HEK293 (cell line): ENCODE results near the gene CCSER2.

Experiments used
- CTCF ChIA-PET: fragments of 350-600 bp; formaldehyde crosslinking; extraction: SDS; loops from one replicate; lab custom pipeline; 2021; ENCODE audit warnings: antibody characterized with exemption; lab: Yijun Ruan, JAX
- POLR2A ChIA-PET: fragments of 300-600 bp; formaldehyde crosslinking; extraction: SDS; loops from one replicate; lab custom pipeline; 2020; ENCODE audit warnings: antibody characterized with exemption, inconsistent platforms; lab: Yijun Ruan, JAX
- H3K27ac ChIP-seq: fragments of 200-500 bp; sonication (Bioruptor generic); 2 replicates; pipeline ENCODE4 v1.5.1; 2014; ENCODE audit warnings: low read depth, low read length, control low read depth, inconsistent platforms; ENCODE audit errors: extremely low read depth
- H3K36me3 ChIP-seq, 2 experiments: fragments of 200-500 bp in 1 of 2; sonication (Bioruptor generic) in 1 of 2; 1 replicate in 1 of 2; 2 replicates in 1 of 2; pipeline ENCODE4 v1.5.1; 2014 to 2017; ENCODE audit warnings: inconsistent platforms in 2 of 2, low read length in 2 of 2; ENCODE audit not compliant: control insufficient read depth in 2 of 2, insufficient read depth in 1 of 2
- H3K4me1 ChIP-seq: fragments of 200-500 bp; sonication (Bioruptor generic); 2 replicates; pipeline ENCODE4 v1.5.1; 2014; ENCODE audit warnings: mild to moderate bottlenecking, low read length, inconsistent platforms; ENCODE audit not compliant: control insufficient read depth, insufficient read depth
- H3K4me3 ChIP-seq: 2 replicates; pipeline ENCODE4 v1.5.1; 2011; ENCODE audit warnings: low read depth, mild to moderate bottlenecking, control low read depth, low read length, moderate library complexity
- H3K9me3 ChIP-seq: fragments of 200-500 bp; sonication (Bioruptor generic); 2 replicates; pipeline ENCODE4 v1.5.1; 2014; ENCODE audit warnings: low read depth, low read length, inconsistent platforms; ENCODE audit not compliant: control insufficient read depth, insufficient read depth
- EGR2 ChIP-seq: fragments of 450-650 bp; formaldehyde crosslinking; IDR thresholded peaks from 2 replicates; pipeline ENCODE4 v1.5.1; 2016; ENCODE audit warnings: low read depth, missing biosample characterization, missing genetic modification characterization
- HIC1 ChIP-seq: fragments of 450-650 bp; formaldehyde crosslinking; IDR thresholded peaks from 2 replicates; pipeline ENCODE4 v1.5.1; 2016; ENCODE audit warnings: missing biosample characterization, missing genetic modification characterization
- HOXD13 ChIP-seq: sonication (generic); formaldehyde crosslinking; IDR thresholded peaks from 2 replicates; pipeline ENCODE4 v1.8.0; 2022; ENCODE audit warnings: missing genetic modification reagents, borderline replicate concordance
- KLF16 ChIP-seq: fragments of 450-650 bp; formaldehyde crosslinking; IDR thresholded peaks from 2 replicates; pipeline ENCODE4 v1.5.1; 2017; ENCODE audit warnings: missing biosample characterization, missing genetic modification characterization
- KLF7 ChIP-seq: fragments of 450-650 bp; formaldehyde crosslinking; IDR thresholded peaks from 2 replicates; pipeline ENCODE4 v1.5.1; 2016; ENCODE audit warnings: missing biosample characterization, missing genetic modification characterization, borderline replicate concordance
- SP7 ChIP-seq: fragments of 450-650 bp; formaldehyde crosslinking; IDR thresholded peaks from 2 replicates; pipeline ENCODE4 v1.5.1; 2016; ENCODE audit warnings: missing biosample characterization, missing genetic modification characterization
- TRIM28 ChIP-seq: IDR thresholded peaks from 2 replicates; pipeline ENCODE4 v1.6.1; 2011; ENCODE audit warnings: low read length, control low read depth, borderline replicate concordance
- WT1 ChIP-seq: fragments of 450-650 bp; formaldehyde crosslinking; IDR thresholded peaks from 2 replicates; pipeline ENCODE4 v1.5.1; 2016; ENCODE audit warnings: missing biosample characterization, missing genetic modification characterization
- YY1 ChIP-seq: fragments of 450-650 bp; formaldehyde crosslinking; IDR thresholded peaks from 2 replicates; pipeline ENCODE4 v1.5.1; 2018; ENCODE audit warnings: missing biosample characterization, missing genetic modification characterization
- ZBTB26 ChIP-seq: fragments of 450-650 bp; formaldehyde crosslinking; optimal IDR thresholded peaks from 2 replicates; pipeline ENCODE3; 2016; ENCODE audit warnings: missing biosample characterization, mild to moderate bottlenecking, missing genetic modification characterization
- ZBTB6 ChIP-seq: fragments of 450-650 bp; formaldehyde crosslinking; IDR thresholded peaks from 2 replicates; pipeline ENCODE4 v1.5.1; 2017; ENCODE audit warnings: missing biosample characterization, missing genetic modification characterization
- ZFHX2 ChIP-seq: fragments of 450-650 bp; formaldehyde crosslinking; conservative IDR thresholded peaks from 2 replicates; pipeline ENCODE4 v1.5.1; 2016; ENCODE audit warnings: missing biosample characterization, missing genetic modification characterization
- ZNF121 ChIP-seq: fragments of 450-650 bp; formaldehyde crosslinking; IDR thresholded peaks from 2 replicates; pipeline ENCODE4 v1.5.1; 2016; ENCODE audit warnings: missing biosample characterization, missing genetic modification characterization
- ZNF175 ChIP-seq: fragments of 450-650 bp; formaldehyde crosslinking; IDR thresholded peaks from 2 replicates; pipeline ENCODE4 v1.5.1; 2016; ENCODE audit warnings: missing biosample characterization, missing genetic modification characterization
- ZNF214 ChIP-seq: fragments of 450-650 bp; formaldehyde crosslinking; IDR thresholded peaks from 2 replicates; pipeline ENCODE4 v1.5.1; 2017; ENCODE audit warnings: missing biosample characterization, mild to moderate bottlenecking, missing genetic modification characterization, borderline replicate concordance
- ZNF24 ChIP-seq: fragments of 450-650 bp; formaldehyde crosslinking; IDR thresholded peaks from 2 replicates; pipeline ENCODE4 v1.5.1; 2016; ENCODE audit warnings: missing biosample characterization, missing genetic modification characterization
- ZNF311 ChIP-seq: fragments of 450-650 bp; formaldehyde crosslinking; IDR thresholded peaks from 2 replicates; pipeline ENCODE4 v1.5.1; 2017; ENCODE audit warnings: missing biosample characterization, missing genetic modification characterization, borderline replicate concordance
- ZNF324 ChIP-seq: fragments of 450-650 bp; formaldehyde crosslinking; IDR thresholded peaks from 2 replicates; pipeline ENCODE4 v1.5.1; 2016; ENCODE audit warnings: missing biosample characterization, missing genetic modification characterization
- ZNF423 ChIP-seq: fragments of 450-650 bp; formaldehyde crosslinking; IDR thresholded peaks from 2 replicates; pipeline ENCODE4 v1.5.1; 2016; ENCODE audit warnings: missing biosample characterization, missing genetic modification characterization
- ZNF433 ChIP-seq: fragments of 450-650 bp; formaldehyde crosslinking; IDR thresholded peaks from 2 replicates; pipeline ENCODE4 v1.5.1; 2016; ENCODE audit warnings: missing biosample characterization, missing genetic modification characterization, low read depth
- ZNF544 ChIP-seq: fragments of 450-650 bp; formaldehyde crosslinking; IDR thresholded peaks from 2 replicates; pipeline ENCODE4 v1.5.0; 2017; ENCODE audit warnings: missing biosample characterization, missing genetic modification characterization
- ZNF600 ChIP-seq: fragments of 450-650 bp; formaldehyde crosslinking; IDR thresholded peaks from 2 replicates; pipeline ENCODE4 v1.5.1; 2016; ENCODE audit warnings: missing biosample characterization, missing genetic modification characterization
- ZNF785 ChIP-seq: fragments of 450-650 bp; formaldehyde crosslinking; IDR thresholded peaks from 2 replicates; pipeline ENCODE4 v1.5.1; 2016; ENCODE audit warnings: missing biosample characterization, missing genetic modification characterization
- ZSCAN23 ChIP-seq: fragments of 450-650 bp; formaldehyde crosslinking; IDR thresholded peaks from 2 replicates; pipeline ENCODE4 v1.5.1; 2016; ENCODE audit warnings: missing biosample characterization, missing genetic modification characterization
- ZSCAN30 ChIP-seq: fragments of 450-650 bp; IDR thresholded peaks from 2 replicates; pipeline ENCODE4 v1.5.1; 2018; ENCODE audit warnings: missing biosample characterization, mild to moderate bottlenecking, missing genetic modification characterization, moderate library complexity

The CCSER2 gene

GRCh38 chr10:84546609-84547008, 218.2 kb downstream of the CCSER2 start:
- no peak overlapping the region for H3K4me3 ChIP-seq
- no peak overlapping the region for H3K27ac ChIP-seq
- ChIA-PET CTCF (interaction anchor here (1.1 kb wide), 1 partner anchor 282 kb away, joined by 4 read pairs; no protein-coding TSS in a partner anchor), POLR2A (no interaction called here)
- H3K9me3 ChIP-seq: no peaks in the 10 kb centered on the region
- H3K4me1 ChIP-seq: no peaks in the 10 kb centered on the region
- H3K36me3 ChIP-seq: no peaks in the 10 kb centered on the region
- TF ChIP-seq ZSCAN30 (tag by site-specific recombination) (no peak), HIC1 (tag by site-specific recombination) (no peak), ZNF433 (tag by site-specific recombination) (no peak), HOXD13 (CRISPR knock-in tag) (no peak), ZNF544 (tag by site-specific recombination) (no peak), YY1 (tag by site-specific recombination) (no peak), ZNF121 (tag by site-specific recombination) (no peak), ZNF175 (tag by site-specific recombination) (no peak)
- TF ChIP-seq, all 188 proteins: peak for 0

GRCh38 chr10:84547616-84548015, 219.2 kb downstream of the CCSER2 start:
- Histone ChIP-seq H3K4me3 (no peak overlapping the region), H3K9me3 (no peaks in the 10 kb centered on the region), H3K4me1 (no peaks in the 10 kb centered on the region), H3K27ac (no peak overlapping the region), H3K36me3 (no peaks in the 10 kb centered on the region)
- POLR2A ChIA-PET: no interaction called here
- no peak for TF ChIP-seq ZNF785 (tag by site-specific recombination)
- TF ChIP-seq ZNF544 (tag by site-specific recombination): no peak
- no peak for TF ChIP-seq SP7 (tag by site-specific recombination)
- TF ChIP-seq KLF16 (tag by site-specific recombination): no peak
- TF ChIP-seq ZNF600 (tag by site-specific recombination): no peak
- TF ChIP-seq ZBTB6 (tag by site-specific recombination): no peak
- no peak for TF ChIP-seq ZNF423 (tag by site-specific recombination)
- no peak for TF ChIP-seq KLF7 (tag by site-specific recombination)
- TF ChIP-seq ZBTB26 (tag by site-specific recombination): no peak
- TF ChIP-seq TRIM28: no peak
- no peak for TF ChIP-seq ZSCAN23
- no peak for TF ChIP-seq WT1 (tag by site-specific recombination)
- no peak for TF ChIP-seq ZNF214
- TF ChIP-seq ZNF311: no peak
- no peak for TF ChIP-seq ZNF324
- TF ChIP-seq EGR2 (tag by site-specific recombination): no peak
- no peak for TF ChIP-seq ZFHX2 (tag by site-specific recombination)
- no peak for TF ChIP-seq ZNF24 (tag by site-specific recombination)
- CTCF ChIA-PET: interaction anchor here (0.6 to 5.8 kb wide), 4 partner anchors 9 to 339 kb away, joined by 3 to 61 read pairs (median 3); no protein-coding TSS in a partner anchor
